Measurements from ENCODE around the gene MNAT1. TPM values are rescaled to one million over a fixed set of nuclear protein-coding genes. Genes with fewer than 3 reads are reported as not detected.
"Not testable (repeated sequence)": the region's sequence is repeated elsewhere in the genome, so short reads cannot be mapped to it uniquely, and the experiment has no call there.

Gene MNAT1
- polyA plus RNA-seq, 1 of the 3 experiments (the other 2 are of a cell fraction), result 38.9 TPM

DNA sequence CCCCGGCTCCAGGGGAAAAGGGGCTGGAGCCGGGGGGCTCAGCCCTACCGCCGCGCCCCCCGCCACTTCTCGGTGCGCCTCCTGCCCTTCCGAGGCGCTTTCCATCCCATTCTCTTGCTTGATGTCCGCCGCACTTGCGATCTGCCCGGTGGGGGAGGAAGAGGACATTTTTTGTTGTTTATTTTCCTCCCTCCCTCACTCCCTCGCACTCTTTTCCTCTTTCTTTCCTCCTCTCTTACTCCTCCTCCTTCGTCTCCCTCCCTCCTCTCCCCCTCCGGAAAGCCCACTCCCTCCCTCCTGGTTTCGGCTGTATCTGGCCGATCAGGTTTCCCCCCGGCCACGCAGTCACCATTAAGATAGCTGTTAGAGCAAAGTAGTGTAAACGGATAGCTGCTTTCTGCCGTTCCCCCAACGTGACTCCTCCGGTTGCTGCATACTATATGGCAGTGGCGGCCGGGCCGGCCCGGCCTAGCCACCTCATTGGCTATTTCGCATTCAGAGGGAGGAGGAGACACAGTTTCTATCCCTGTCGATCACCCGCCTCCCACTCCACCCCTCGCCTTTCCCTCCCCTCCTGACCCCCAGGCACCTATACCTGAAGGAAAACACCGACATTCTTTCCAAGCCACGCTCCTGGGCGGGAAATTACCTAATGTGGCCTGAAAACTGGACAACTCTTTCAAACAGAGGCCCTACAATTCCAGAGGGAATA, 10.5 kb upstream of the MNAT1 start, which contains the start of gene SIX4 (continued):
- TF ChIP-seq, protein P1, sequence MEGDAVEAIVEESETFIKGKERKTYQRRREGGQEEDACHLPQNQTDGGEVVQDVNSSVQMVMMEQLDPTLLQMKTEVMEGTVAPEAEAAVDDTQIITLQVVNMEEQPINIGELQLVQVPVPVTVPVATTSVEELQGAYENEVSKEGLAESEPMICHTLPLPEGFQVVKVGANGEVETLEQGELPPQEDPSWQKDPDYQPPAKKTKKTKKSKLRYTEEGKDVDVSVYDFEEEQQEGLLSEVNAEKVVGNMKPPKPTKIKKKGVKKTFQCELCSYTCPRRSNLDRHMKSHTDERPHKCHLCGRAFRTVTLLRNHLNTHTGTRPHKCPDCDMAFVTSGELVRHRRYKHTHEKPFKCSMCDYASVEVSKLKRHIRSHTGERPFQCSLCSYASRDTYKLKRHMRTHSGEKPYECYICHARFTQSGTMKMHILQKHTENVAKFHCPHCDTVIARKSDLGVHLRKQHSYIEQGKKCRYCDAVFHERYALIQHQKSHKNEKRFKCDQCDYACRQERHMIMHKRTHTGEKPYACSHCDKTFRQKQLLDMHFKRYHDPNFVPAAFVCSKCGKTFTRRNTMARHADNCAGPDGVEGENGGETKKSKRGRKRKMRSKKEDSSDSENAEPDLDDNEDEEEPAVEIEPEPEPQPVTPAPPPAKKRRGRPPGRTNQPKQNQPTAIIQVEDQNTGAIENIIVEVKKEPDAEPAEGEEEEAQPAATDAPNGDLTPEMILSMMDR (IDR thresholded peaks at IDR 0.05), result no peak
- TF ChIP-seq ELF1 (IDR thresholded peaks at IDR 0.05) (no peak), POLR2AphosphoS5 (IDR thresholded peaks at IDR 0.05; ENCODE audit: low read depth, low read length) (peak; percentile 85), MEF2A (IDR thresholded peaks at IDR 0.05; ENCODE audit: borderline replicate concordance, low read depth) (no peak), RCOR1 (IDR thresholded peaks at IDR 0.05; ENCODE audit: low read length) (no peak), USF1 (IDR thresholded peaks at IDR 0.05; ENCODE audit: borderline replicate concordance, low read depth) (0 out of 2 replicates have a peak, but pooled peaks have one; percentile 41), SIN3A (IDR thresholded peaks at IDR 0.05; ENCODE audit: borderline replicate concordance, low read depth, low read length) (peak; percentile 84)
- TF ChIP-seq, protein P2, sequence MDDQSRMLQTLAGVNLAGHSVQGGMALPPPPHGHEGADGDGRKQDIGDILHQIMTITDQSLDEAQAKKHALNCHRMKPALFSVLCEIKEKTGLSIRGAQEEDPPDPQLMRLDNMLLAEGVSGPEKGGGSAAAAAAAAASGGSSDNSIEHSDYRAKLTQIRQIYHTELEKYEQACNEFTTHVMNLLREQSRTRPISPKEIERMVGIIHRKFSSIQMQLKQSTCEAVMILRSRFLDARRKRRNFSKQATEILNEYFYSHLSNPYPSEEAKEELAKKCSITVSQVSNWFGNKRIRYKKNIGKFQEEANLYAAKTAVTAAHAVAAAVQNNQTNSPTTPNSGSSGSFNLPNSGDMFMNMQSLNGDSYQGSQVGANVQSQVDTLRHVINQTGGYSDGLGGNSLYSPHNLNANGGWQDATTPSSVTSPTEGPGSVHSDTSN (IDR thresholded peaks at IDR 0.05), result peak; percentile 92
- TF ChIP-seq, protein P3, sequence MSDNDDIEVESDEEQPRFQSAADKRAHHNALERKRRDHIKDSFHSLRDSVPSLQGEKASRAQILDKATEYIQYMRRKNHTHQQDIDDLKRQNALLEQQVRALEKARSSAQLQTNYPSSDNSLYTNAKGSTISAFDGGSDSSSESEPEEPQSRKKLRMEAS (IDR thresholded peaks at IDR 0.05; ENCODE audit: low read depth), result peak; percentile 81

- DNase-seq; CTCF ChIA-PET; H3K4me2 ChIP-seq; H3K27me3 ChIP-seq (ENCODE audit: insufficient read depth); H3K9me3 ChIP-seq; H3K36me3 ChIP-seq (replicated peaks in 1 of 2; ENCODE audit: control insufficient read depth in 1 of 2, insufficient read depth in 2 of 2, low read length in 1 of 2); H2AFZ ChIP-seq (ENCODE audit: low read depth); H3F3A ChIP-seq (replicated peaks; ENCODE audit: insufficient read depth); H3K9me2 ChIP-seq; H3K9ac ChIP-seq; POLR2A ChIA-PET; H4K20me1 ChIP-seq (ENCODE audit: insufficient read depth); H3K27ac ChIP-seq (ENCODE audit: low read depth in 2 of 2, low read length in 1 of 2); H3K4me1 ChIP-seq (ENCODE audit: control insufficient read depth in 1 of 2, insufficient read depth in 2 of 2, low read depth in 1 of 2, low read length in 1 of 2); H3K4me3 ChIP-seq (ENCODE audit: low read depth in 2 of 2, low read length in 1 of 2): not testable (repeated sequence)
- WGBS (ENCODE audit: low lambda C conversion rate), result 35% methylated on average over 5 of the region's 5 CpGs
- H3K79me2 ChIP-seq (ENCODE audit: insufficient read depth), result peaks cover 17% of the 10 kb centered on the region
Measured at GRCh38 chr14:60731291-60731690, 3.3 kb upstream of the MNAT1 start.

DNA sequence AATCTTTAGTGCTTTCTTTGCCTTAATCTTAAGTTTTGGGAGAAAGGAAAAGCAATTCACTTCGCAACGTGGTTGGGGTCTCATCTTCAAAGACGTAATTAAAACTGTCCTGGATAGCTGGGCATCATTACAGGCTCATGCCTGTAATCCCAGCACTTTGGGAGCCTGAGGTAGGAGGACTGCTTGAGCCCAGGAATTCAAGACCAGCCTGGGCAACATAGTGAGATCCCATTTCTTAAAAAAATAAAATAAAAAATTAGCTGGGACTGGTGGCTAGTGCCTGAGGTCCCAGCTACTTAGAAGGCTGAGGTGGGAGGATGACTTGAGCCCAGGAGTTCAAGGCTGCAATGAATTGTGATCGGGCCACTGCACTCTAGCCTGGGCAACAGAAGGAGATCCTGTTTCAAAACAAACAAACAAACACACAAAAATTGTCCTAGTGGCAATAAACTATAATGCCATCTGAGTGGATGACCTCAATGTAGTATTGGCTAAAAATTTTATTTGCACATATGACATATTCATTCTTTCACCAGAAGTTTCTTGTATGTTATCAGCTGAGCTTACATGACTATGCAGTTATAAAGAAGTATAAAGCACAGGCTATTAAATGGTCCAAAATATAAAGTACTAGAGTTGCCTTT, 1.6 kb upstream of the MNAT1 start:
- ChIA-PET CTCF (interaction anchor here (1.3 kb wide), 1 partner anchor 520 kb away, joined by 4 read pairs; no protein-coding TSS in a partner anchor), POLR2A (no interaction called here)
- TF ChIP-seq JUND (IDR thresholded peaks at IDR 0.05), result no peak
- TF ChIP-seq, protein P2 (IDR thresholded peaks at IDR 0.05), result no peak
- TF ChIP-seq YY1 (IDR thresholded peaks at IDR 0.05; ENCODE audit: low read depth), result no peak
- TF ChIP-seq, protein P3 (IDR thresholded peaks at IDR 0.05; ENCODE audit: low read depth), result no peak
- no peak for TF ChIP-seq TEAD4 (IDR thresholded peaks at IDR 0.05; ENCODE audit: borderline replicate concordance, insufficient read depth)
- Histone ChIP-seq H3K27me3 (ENCODE audit: insufficient read depth) (no peaks in the 10 kb centered on the region), H3K36me3 (replicated peaks in 1 of 2; ENCODE audit: control insufficient read depth in 1 of 2, insufficient read depth in 2 of 2, low read length in 1 of 2) (no peaks in the 10 kb centered on the region), H4K20me1 (ENCODE audit: insufficient read depth) (no peaks in the 10 kb centered on the region), H2AFZ (ENCODE audit: low read depth) (no peak overlapping the region), H3K4me3 (ENCODE audit: low read depth in 2 of 2, low read length in 1 of 2) (no peak overlapping the region), H3K79me2 (ENCODE audit: insufficient read depth) (peaks cover 33% of the 10 kb centered on the region), H3K27ac (ENCODE audit: low read depth in 2 of 2, low read length in 1 of 2) (no peak overlapping the region), H3K4me2 (no peak overlapping the region), H3K9me3 (no peaks in the 10 kb centered on the region), H3K4me1 (ENCODE audit: control insufficient read depth in 1 of 2, insufficient read depth in 2 of 2, low read depth in 1 of 2, low read length in 1 of 2) (peaks cover 5 to 8% of the 10 kb centered on the region in 2 experiments; a peak in 3 of 4 replicates), H3K9me2 (no peaks in the 10 kb centered on the region), H3F3A (replicated peaks; ENCODE audit: insufficient read depth) (peaks cover 11% of the 10 kb centered on the region), H3K9ac (no peak overlapping the region)
- WGBS (ENCODE audit: low lambda C conversion rate), result 19% methylated on average over 4 of the region's 4 CpGs
- DNase-seq, result no peak
